ENCODE measurements around the gene HSP90AB1.

- TF ChIP-seq, protein P1, sequence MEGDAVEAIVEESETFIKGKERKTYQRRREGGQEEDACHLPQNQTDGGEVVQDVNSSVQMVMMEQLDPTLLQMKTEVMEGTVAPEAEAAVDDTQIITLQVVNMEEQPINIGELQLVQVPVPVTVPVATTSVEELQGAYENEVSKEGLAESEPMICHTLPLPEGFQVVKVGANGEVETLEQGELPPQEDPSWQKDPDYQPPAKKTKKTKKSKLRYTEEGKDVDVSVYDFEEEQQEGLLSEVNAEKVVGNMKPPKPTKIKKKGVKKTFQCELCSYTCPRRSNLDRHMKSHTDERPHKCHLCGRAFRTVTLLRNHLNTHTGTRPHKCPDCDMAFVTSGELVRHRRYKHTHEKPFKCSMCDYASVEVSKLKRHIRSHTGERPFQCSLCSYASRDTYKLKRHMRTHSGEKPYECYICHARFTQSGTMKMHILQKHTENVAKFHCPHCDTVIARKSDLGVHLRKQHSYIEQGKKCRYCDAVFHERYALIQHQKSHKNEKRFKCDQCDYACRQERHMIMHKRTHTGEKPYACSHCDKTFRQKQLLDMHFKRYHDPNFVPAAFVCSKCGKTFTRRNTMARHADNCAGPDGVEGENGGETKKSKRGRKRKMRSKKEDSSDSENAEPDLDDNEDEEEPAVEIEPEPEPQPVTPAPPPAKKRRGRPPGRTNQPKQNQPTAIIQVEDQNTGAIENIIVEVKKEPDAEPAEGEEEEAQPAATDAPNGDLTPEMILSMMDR (IDR thresholded peaks at IDR 0.05; ENCODE audit: poor library complexity) = no peak
- TF ChIP-seq EZH2phosphoT487 (IDR thresholded peaks at IDR 0.05; ENCODE audit: low read depth, severe bottlenecking, unreplicated experiment) = no peak
Observed at GRCh38 chr6:44232676-44233566, 14.0 kb upstream of the HSP90AB1 start.

Measured in hepatocyte (in vitro differentiated cells).